Measurements from ENCODE around the gene CDH2.

Gene CDH2

GRCh38 chr18:28108254-28108653, 68.7 kb downstream of the CDH2 start:
- H3K9me3 Mint-ChIP-seq: peaks cover 10% of the 10 kb centered on the region
- DNase-seq: no peak
- H3K4me3 Mint-ChIP-seq: no peak overlapping the region
- no peak overlapping the region for H3K27ac Mint-ChIP-seq
- H3K4me1 Mint-ChIP-seq (ENCODE audit: low read depth): no peaks in the 10 kb centered on the region
- no peaks in the 10 kb centered on the region for H3K36me3 Mint-ChIP-seq (ENCODE audit: low read depth)
- no peaks in the 10 kb centered on the region for H3K27me3 Mint-ChIP-seq

GRCh38 chr18:28099237-28099636, 77.7 kb downstream of the CDH2 start:
- H3K36me3 Mint-ChIP-seq (ENCODE audit: low read depth): no peaks in the 10 kb centered on the region
- no peak overlapping the region for H3K27ac Mint-ChIP-seq
- H3K27me3 Mint-ChIP-seq: no peaks in the 10 kb centered on the region
- H3K4me3 Mint-ChIP-seq: no peak overlapping the region
- no peaks in the 10 kb centered on the region for H3K4me1 Mint-ChIP-seq (ENCODE audit: low read depth)
- H3K9me3 Mint-ChIP-seq: peaks cover 7% of the 10 kb centered on the region
- DNase-seq: no peak

- H3K4me1 Mint-ChIP-seq (ENCODE audit: low read depth): no peaks in the 10 kb centered on the region
- H3K36me3 Mint-ChIP-seq (ENCODE audit: low read depth): no peaks in the 10 kb centered on the region
- no peak overlapping the region for H3K27ac Mint-ChIP-seq
- H3K27me3 Mint-ChIP-seq: no peaks in the 10 kb centered on the region
- H3K9me3 Mint-ChIP-seq: peaks cover 5% of the 10 kb centered on the region
- DNase-seq: no peak
- H3K4me3 Mint-ChIP-seq: no peak overlapping the region
Observed at GRCh38 chr18:28095631-28096030, 81.3 kb downstream of the CDH2 start.

- H3K9me3 Mint-ChIP-seq: peaks cover 5% of the 10 kb centered on the region
- no peak overlapping the region for H3K4me3 Mint-ChIP-seq
- no peaks in the 10 kb centered on the region for H3K27me3 Mint-ChIP-seq
- H3K27ac Mint-ChIP-seq: no peak overlapping the region
- DNase-seq: no peak
- no peaks in the 10 kb centered on the region for H3K36me3 Mint-ChIP-seq (ENCODE audit: low read depth)
- no peaks in the 10 kb centered on the region for H3K4me1 Mint-ChIP-seq (ENCODE audit: low read depth)
Observed at GRCh38 chr18:28095041-28095440, 81.9 kb downstream of the CDH2 start.

- H3K36me3 Mint-ChIP-seq (ENCODE audit: low read depth): no peaks in the 10 kb centered on the region
- H3K27me3 Mint-ChIP-seq: no peaks in the 10 kb centered on the region
- H3K4me3 Mint-ChIP-seq: no peak overlapping the region
- no peak for DNase-seq
- peaks cover 8% of the 10 kb centered on the region for H3K9me3 Mint-ChIP-seq
- no peak overlapping the region for H3K27ac Mint-ChIP-seq
- H3K4me1 Mint-ChIP-seq (ENCODE audit: low read depth): no peaks in the 10 kb centered on the region
Observed at GRCh38 chr18:28091197-28091596, 85.7 kb downstream of the CDH2 start.

GRCh38 chr18:28088477-28088876, 88.5 kb downstream of the CDH2 start:
- no peak for DNase-seq
- Mint-ChIP-seq H3K27ac (no peak overlapping the region), H3K9me3 (peaks cover 14% of the 10 kb centered on the region), H3K4me1 (ENCODE audit: low read depth) (no peaks in the 10 kb centered on the region), H3K27me3 (no peaks in the 10 kb centered on the region), H3K36me3 (ENCODE audit: low read depth) (no peaks in the 10 kb centered on the region), H3K4me3 (no peak overlapping the region)

- Mint-ChIP-seq H3K36me3 (ENCODE audit: low read depth) (no peaks in the 10 kb centered on the region), H3K4me3 (no peak overlapping the region), H3K9me3 (peaks cover 12% of the 10 kb centered on the region), H3K27ac (no peak overlapping the region), H3K4me1 (ENCODE audit: low read depth) (no peaks in the 10 kb centered on the region), H3K27me3 (no peaks in the 10 kb centered on the region)
- no peak for DNase-seq
Observed at GRCh38 chr18:28086670-28087552, 90.0 kb downstream of the CDH2 start.

- Mint-ChIP-seq H3K27ac (no peak overlapping the region), H3K27me3 (no peaks in the 10 kb centered on the region), H3K4me3 (no peak overlapping the region), H3K4me1 (ENCODE audit: low read depth) (no peaks in the 10 kb centered on the region), H3K9me3 (peaks cover 17% of the 10 kb centered on the region), H3K36me3 (ENCODE audit: low read depth) (no peaks in the 10 kb centered on the region)
- no peak for DNase-seq
Observed at GRCh38 chr18:28081516-28081915, 95.4 kb downstream of the CDH2 start.

GRCh38 chr18:28080876-28081300, 96.0 kb downstream of the CDH2 start:
- Mint-ChIP-seq H3K27ac (no peak overlapping the region), H3K4me3 (no peak overlapping the region), H3K4me1 (ENCODE audit: low read depth) (no peaks in the 10 kb centered on the region), H3K36me3 (ENCODE audit: low read depth) (no peaks in the 10 kb centered on the region), H3K27me3 (no peaks in the 10 kb centered on the region), H3K9me3 (peaks cover 17% of the 10 kb centered on the region)
- DNase-seq: no peak

- Mint-ChIP-seq H3K4me3 (no peak overlapping the region), H3K9me3 (peaks cover 11% of the 10 kb centered on the region), H3K4me1 (ENCODE audit: low read depth) (no peaks in the 10 kb centered on the region), H3K27ac (no peak overlapping the region), H3K36me3 (ENCODE audit: low read depth) (no peaks in the 10 kb centered on the region), H3K27me3 (no peaks in the 10 kb centered on the region)
- no peak for DNase-seq
Observed at GRCh38 chr18:28079883-28080282, 97.0 kb downstream of the CDH2 start.

- Mint-ChIP-seq H3K27ac (no peak overlapping the region), H3K4me3 (no peak overlapping the region), H3K27me3 (no peaks in the 10 kb centered on the region), H3K36me3 (ENCODE audit: low read depth) (no peaks in the 10 kb centered on the region), H3K4me1 (ENCODE audit: low read depth) (no peaks in the 10 kb centered on the region), H3K9me3 (peaks cover 11% of the 10 kb centered on the region)
- DNase-seq: no peak
Observed at GRCh38 chr18:28078849-28079248, 98.1 kb downstream of the CDH2 start.

- H3K4me3 Mint-ChIP-seq: no peak overlapping the region
- no peak overlapping the region for H3K27ac Mint-ChIP-seq
- no peaks in the 10 kb centered on the region for H3K36me3 Mint-ChIP-seq (ENCODE audit: low read depth)
- peaks cover 11% of the 10 kb centered on the region for H3K9me3 Mint-ChIP-seq
- H3K4me1 Mint-ChIP-seq (ENCODE audit: low read depth): no peaks in the 10 kb centered on the region
- DNase-seq: no peak
- no peaks in the 10 kb centered on the region for H3K27me3 Mint-ChIP-seq
Observed at GRCh38 chr18:28078298-28078697, 98.6 kb downstream of the CDH2 start.

- Mint-ChIP-seq H3K36me3 (ENCODE audit: low read depth) (no peaks in the 10 kb centered on the region), H3K9me3 (peaks cover 9% of the 10 kb centered on the region), H3K4me1 (ENCODE audit: low read depth) (no peaks in the 10 kb centered on the region), H3K27ac (no peak overlapping the region), H3K27me3 (no peaks in the 10 kb centered on the region), H3K4me3 (no peak overlapping the region)
- no peak for DNase-seq
Observed at GRCh38 chr18:28075501-28075900, 101.4 kb downstream of the CDH2 start.

GRCh38 chr18:28074076-28074475, 102.9 kb downstream of the CDH2 start:
- Mint-ChIP-seq H3K36me3 (ENCODE audit: low read depth) (no peaks in the 10 kb centered on the region), H3K4me1 (ENCODE audit: low read depth) (no peaks in the 10 kb centered on the region), H3K27me3 (no peaks in the 10 kb centered on the region), H3K9me3 (peaks cover 9% of the 10 kb centered on the region), H3K4me3 (no peak overlapping the region), H3K27ac (no peak overlapping the region)
- DNase-seq: no peak

- Mint-ChIP-seq H3K36me3 (ENCODE audit: low read depth) (no peaks in the 10 kb centered on the region), H3K4me1 (ENCODE audit: low read depth) (no peaks in the 10 kb centered on the region), H3K27ac (no peak overlapping the region), H3K4me3 (no peak overlapping the region), H3K9me3 (peaks cover 7% of the 10 kb centered on the region), H3K27me3 (no peaks in the 10 kb centered on the region)
- DNase-seq: no peak
Observed at GRCh38 chr18:28073658-28074057, 103.3 kb downstream of the CDH2 start.
